ENCODE results near the gene ERBIN. TPM values are rescaled to one million over a fixed set of nuclear protein-coding genes. Genes with fewer than 3 reads are reported as not detected.

ERBIN gene
- total RNA-seq, 1 donor from 2014 or later = 84.6 TPM

DNA sequence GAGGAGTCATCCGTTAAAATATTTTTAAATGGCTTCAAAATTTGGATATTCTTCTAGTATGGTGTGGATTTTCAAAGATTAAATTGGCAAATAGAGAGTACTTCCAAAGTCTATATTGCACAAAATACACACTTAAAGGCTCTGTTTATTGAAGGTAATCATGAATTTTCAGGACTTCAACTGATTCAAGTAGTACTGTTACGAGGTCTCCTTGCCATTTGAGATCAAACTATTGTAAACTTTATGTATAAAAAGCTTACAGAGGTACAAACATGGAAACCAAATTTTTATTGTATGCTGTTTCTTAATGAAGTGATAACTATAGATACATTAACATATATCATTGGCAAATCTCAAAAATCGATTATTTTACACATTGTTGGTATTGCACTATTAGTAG lies 2.5 kb downstream of the ERBIN start:
- Mint-ChIP-seq H3K36me3 (ENCODE audit: insufficient read depth) (peaks cover 8% of the 10 kb centered on the region), H3K27ac (no peak overlapping the region), H3K4me1 (ENCODE audit: low read depth) (peaks cover 29% of the 10 kb centered on the region), H3K27me3 (no peaks in the 10 kb centered on the region), H3K4me3 (ENCODE audit: low read depth) (peak overlapping the region; percentile 83), H3K9me3 (ENCODE audit: low read depth) (no peaks in the 10 kb centered on the region)
- TF ChIP-seq, protein P1, sequence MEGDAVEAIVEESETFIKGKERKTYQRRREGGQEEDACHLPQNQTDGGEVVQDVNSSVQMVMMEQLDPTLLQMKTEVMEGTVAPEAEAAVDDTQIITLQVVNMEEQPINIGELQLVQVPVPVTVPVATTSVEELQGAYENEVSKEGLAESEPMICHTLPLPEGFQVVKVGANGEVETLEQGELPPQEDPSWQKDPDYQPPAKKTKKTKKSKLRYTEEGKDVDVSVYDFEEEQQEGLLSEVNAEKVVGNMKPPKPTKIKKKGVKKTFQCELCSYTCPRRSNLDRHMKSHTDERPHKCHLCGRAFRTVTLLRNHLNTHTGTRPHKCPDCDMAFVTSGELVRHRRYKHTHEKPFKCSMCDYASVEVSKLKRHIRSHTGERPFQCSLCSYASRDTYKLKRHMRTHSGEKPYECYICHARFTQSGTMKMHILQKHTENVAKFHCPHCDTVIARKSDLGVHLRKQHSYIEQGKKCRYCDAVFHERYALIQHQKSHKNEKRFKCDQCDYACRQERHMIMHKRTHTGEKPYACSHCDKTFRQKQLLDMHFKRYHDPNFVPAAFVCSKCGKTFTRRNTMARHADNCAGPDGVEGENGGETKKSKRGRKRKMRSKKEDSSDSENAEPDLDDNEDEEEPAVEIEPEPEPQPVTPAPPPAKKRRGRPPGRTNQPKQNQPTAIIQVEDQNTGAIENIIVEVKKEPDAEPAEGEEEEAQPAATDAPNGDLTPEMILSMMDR (IDR thresholded peaks at IDR 0.05; ENCODE audit: unreplicated experiment) = no peak
- no peak for DNase-seq (ENCODE audit: low spot score, unreplicated experiment)

DNA sequence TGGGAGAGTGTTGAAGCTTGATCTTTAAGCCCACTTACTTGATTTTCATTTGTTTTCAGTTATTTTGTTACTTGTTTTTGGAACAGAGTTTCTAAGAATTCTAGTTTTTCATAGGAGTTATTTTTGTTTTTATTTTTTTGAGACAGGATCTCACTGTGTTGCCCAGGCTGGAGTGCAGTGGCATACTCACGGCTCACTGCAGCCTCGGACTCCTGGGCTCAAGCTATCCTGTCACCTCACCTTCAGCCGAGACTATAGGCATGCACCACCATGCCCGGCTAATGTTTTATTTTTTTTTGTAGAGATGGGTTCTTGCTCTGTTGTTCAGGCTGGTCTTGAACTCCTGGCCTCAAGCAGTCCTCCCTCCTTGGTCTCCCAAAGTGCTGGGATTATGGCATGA lies 6.3 kb downstream of the ERBIN start:
- Mint-ChIP-seq H3K27ac (no peak overlapping the region), H3K36me3 (ENCODE audit: insufficient read depth) (peaks cover 17% of the 10 kb centered on the region), H3K4me1 (ENCODE audit: low read depth) (peaks cover 26% of the 10 kb centered on the region), H3K4me3 (ENCODE audit: low read depth) (no peak overlapping the region), H3K27me3 (no peaks in the 10 kb centered on the region), H3K9me3 (ENCODE audit: low read depth) (peaks cover 3% of the 10 kb centered on the region)
- DNase-seq (ENCODE audit: low spot score, unreplicated experiment) = no peak
- TF ChIP-seq, protein P1 (IDR thresholded peaks at IDR 0.05; ENCODE audit: unreplicated experiment) = no peak

- DNase-seq (ENCODE audit: low spot score, unreplicated experiment) = no peak
- H3K36me3 Mint-ChIP-seq (ENCODE audit: insufficient read depth) = peaks cover 20% of the 10 kb centered on the region
- H3K27ac Mint-ChIP-seq = no peak overlapping the region
- no peak overlapping the region for H3K4me3 Mint-ChIP-seq (ENCODE audit: low read depth)
- TF ChIP-seq, protein P1 (IDR thresholded peaks at IDR 0.05; ENCODE audit: unreplicated experiment) = no peak
- peaks cover 3% of the 10 kb centered on the region for H3K9me3 Mint-ChIP-seq (ENCODE audit: low read depth)
- H3K4me1 Mint-ChIP-seq (ENCODE audit: low read depth) = peaks cover 26% of the 10 kb centered on the region
- H3K27me3 Mint-ChIP-seq = no peaks in the 10 kb centered on the region
These were observed 6.9 kb downstream of the ERBIN start for GRCh38 chr5:65933295-65933694.

DNA sequence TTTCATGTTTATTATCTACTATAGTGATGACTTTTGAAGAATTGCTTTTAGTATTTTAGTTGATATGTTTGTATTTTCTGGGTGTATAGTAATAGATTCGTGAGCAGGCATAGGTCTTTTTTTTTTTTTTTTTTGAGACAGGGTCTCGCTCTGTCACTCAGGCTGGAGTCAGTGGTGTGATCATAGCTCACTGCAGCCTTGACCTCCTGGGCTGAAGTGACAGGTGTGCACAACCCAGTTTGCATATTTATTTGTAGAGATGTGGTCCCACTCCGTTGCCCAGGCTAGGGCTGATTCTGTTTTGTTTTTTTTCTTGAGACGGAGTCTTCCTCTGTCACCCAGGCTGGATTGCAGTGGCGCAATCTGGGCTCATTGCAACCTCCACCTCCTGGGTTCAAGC lies 11.9 kb downstream of the ERBIN start:
- DNase-seq (ENCODE audit: low spot score, unreplicated experiment) = no peak
- H3K9me3 Mint-ChIP-seq (ENCODE audit: low read depth) = peaks cover 7% of the 10 kb centered on the region
- TF ChIP-seq, protein P1 (IDR thresholded peaks at IDR 0.05; ENCODE audit: unreplicated experiment) = no peak

GRCh38 chr5:65943771-65944170 lies 17.4 kb downstream of the ERBIN start:
- no peak for DNase-seq (ENCODE audit: low spot score, unreplicated experiment)
- H3K36me3 Mint-ChIP-seq (ENCODE audit: insufficient read depth) = peaks cover 24% of the 10 kb centered on the region
- peaks cover 3% of the 10 kb centered on the region for H3K9me3 Mint-ChIP-seq (ENCODE audit: low read depth)
- no peaks in the 10 kb centered on the region for H3K4me1 Mint-ChIP-seq (ENCODE audit: low read depth)
- no peak overlapping the region for H3K4me3 Mint-ChIP-seq (ENCODE audit: low read depth)
- no peak overlapping the region for H3K27ac Mint-ChIP-seq
- TF ChIP-seq, protein P1 (IDR thresholded peaks at IDR 0.05; ENCODE audit: unreplicated experiment) = no peak
- no peaks in the 10 kb centered on the region for H3K27me3 Mint-ChIP-seq

More for the DNA sequence above, 11.9 kb downstream of the ERBIN start:
- peaks cover 6% of the 10 kb centered on the region for H3K4me1 Mint-ChIP-seq (ENCODE audit: low read depth)
- no peaks in the 10 kb centered on the region for H3K27me3 Mint-ChIP-seq
- peaks cover 30% of the 10 kb centered on the region for H3K36me3 Mint-ChIP-seq (ENCODE audit: insufficient read depth)
- H3K4me3 Mint-ChIP-seq (ENCODE audit: low read depth) = no peak overlapping the region
- H3K27ac Mint-ChIP-seq = peak overlapping the region; percentile 54

Data from progenitor cell of endocrine pancreas (in vitro differentiated cells).